Fibroblast of upper back skin (primary cell): ENCODE data around the gene UCP3.

Experiments
- DNase-seq: peaks from one replicate; pipeline ENCODE4 v3.0.0-alpha.2; 2013

UCP3 gene

GRCh38 chr11:73977856-73978519 is 30.9 kb downstream of the UCP3 start:
- no peak for DNase-seq

DNA sequence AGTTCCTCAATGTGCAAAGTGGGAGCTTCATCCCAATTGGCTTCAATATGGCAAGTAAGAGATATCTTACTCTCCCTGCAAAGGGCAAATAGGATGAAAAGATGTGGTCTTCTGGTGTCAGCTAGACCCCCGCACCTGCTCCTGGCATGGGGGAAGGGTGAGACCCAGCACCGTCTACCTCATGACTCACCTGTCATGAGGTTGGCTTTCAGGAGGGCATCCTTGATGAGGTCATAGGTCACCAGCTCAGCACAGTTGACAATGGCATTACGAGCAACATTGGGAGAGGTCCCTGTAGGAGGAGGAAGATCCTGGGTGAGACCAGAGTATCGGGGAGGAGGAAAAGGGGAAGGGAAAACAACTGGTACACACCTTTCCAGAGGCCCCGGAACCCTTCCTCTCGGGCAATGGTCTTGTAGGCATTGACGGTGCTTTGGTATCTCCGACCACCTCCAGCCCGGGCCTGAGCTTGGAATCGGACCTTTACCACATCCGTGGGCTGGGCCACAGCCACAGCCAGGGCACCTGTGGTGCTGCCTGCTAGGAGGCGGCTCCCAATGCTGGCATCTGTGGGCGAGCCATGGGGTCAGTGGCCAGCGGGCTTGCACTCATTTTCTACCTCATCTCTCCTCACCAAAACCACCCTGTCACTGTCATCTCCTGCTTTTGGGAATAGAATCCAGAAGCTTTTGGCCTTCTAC is 32.3 kb downstream of the UCP3 start:
- no peak for DNase-seq

- no peak for DNase-seq
These were observed 33.5 kb downstream of the UCP3 start for GRCh38 chr11:73975479-73975757.

GRCh38 chr11:73974604-73975478 is 34.0 kb downstream of the UCP3 start:
- no peak for DNase-seq

- DNase-seq = no peak
These were observed 36.0 kb downstream of the UCP3 start for GRCh38 chr11:73972620-73973449.

- DNase-seq = no peak
These were observed 36.7 kb downstream of the UCP3 start for GRCh38 chr11:73972187-73972586.

- no peak for DNase-seq
These were observed 37.6 kb downstream of the UCP3 start for GRCh38 chr11:73971175-73971719.

- DNase-seq = no peak
These were observed 38.7 kb downstream of the UCP3 start for GRCh38 chr11:73969991-73970800.

DNA sequence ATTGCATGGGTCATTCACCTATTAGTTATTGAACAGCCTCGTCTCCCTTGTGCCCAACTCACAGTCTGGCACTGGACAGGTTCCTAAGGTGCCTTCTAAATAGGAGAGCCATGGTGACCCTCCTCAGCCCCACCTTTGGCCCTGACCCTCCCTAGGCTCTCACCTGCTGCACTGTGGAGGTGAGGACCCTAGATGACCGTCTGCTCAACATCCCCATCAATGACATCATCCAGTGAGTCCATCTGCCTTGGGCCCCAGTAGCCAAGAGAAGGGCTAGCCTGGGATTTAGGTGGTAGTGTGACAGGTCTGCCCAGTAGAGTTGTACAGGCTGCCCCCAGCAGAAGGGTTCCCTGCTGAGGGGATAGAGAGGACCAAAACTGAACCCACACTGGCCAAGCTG is 39.8 kb downstream of the UCP3 start:
- DNase-seq = no peak

GRCh38 chr11:73968356-73968966 is 40.4 kb downstream of the UCP3 start:
- DNase-seq = no peak

DNA sequence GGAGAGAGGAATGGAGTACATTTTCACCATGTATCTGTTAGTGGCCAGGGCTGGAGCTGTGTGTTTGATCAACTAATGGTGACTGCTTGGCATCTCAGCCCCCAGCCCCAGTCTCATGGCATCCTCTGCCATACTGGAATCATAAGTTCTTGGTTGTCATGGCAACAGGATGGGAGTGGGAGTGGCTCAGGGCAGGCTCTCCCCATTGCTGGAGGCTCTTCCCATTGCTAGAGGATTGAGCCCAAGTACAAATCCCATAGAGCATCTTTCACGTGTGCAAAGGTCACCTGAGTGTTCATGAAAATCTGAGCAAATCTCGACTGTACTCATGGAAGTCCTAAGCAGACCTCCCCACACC is 43.1 kb downstream of the UCP3 start:
- no peak for DNase-seq

DNA sequence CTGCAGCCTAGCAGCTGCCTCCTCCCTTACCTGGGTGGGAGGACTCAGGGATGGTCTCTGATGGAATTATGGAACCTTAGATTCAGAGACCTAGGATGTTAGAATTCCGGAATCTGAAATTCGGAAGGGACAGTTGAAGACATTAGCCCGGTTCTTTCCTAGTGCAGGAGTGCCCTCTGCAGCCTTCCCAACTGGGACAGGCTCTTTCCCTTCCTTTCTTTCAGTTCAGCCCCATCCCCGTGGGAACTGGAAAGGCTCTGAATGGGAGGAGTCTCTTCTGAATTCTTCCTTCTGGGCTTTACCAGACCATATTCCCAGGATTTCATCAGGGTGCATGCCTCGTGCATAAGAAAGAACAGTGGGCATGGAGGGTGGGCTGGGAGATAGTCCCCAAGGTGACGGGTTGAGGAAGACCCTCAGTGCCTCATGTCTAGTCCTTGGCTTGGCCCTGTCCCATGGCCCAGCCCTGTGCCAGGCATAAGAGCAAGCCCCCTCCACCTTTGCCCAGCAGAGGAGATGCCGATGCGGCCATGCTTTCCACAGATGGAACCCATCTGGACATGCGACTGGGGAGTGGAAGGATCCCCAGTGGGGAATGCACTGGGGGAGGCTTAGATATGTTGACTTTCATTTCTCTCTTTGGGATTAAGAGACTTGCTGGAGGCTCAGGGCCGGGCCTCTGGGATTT is 43.7 kb downstream of the UCP3 start:
- peak; percentile 31 for DNase-seq

GRCh38 chr11:73963861-73964260 is 45.0 kb downstream of the UCP3 start:
- no peak for DNase-seq

DNA sequence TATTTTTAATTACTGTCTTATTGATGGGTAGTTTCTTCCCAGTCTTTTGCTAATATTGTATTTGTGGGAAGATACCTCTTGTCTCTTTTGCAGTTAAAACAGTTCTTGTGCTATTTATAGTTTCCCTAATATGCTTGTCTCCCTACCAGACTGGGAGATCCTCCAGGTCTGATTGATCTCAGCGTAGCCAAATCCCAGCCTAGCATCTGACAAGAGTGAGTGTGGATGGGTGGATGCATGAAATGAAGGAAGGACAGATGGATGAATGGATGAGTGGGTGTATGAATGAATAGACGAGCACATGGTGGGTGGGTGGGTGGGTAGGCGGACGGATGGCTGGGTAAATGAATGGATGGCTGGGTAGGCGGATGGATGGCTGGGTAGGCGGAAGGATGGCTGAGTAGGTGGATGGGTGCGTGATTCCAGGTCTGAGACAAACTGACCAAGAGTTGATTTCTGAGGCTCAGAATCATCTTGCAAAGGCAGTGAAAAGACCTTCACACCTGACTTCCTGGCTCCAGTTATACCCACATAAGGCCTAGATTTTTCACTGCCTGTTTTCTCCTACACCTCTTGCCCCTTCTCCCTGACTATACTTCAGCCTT is 46.7 kb downstream of the UCP3 start:
- no peak for DNase-seq

DNA sequence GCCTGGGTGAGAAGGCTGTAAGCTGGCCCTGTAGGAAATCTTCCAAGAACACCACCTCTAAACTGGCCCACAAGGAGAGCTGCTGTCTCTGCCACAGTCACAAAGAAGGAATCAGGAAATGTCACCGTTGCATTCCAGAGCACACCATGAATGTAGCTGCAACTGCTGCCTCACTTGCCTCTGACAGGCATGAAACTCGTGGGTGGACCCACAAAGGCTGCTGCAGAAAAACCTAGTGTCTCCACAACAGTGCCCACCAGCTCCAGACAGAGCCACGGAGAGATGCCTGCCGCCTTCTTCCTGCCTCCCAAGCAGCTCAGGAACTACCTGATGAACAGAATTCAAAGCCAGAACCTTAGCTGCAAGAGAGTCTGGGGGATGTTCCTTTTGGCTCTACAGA is 47.6 kb downstream of the UCP3 start:
- peak; percentile 37 for DNase-seq

DNA sequence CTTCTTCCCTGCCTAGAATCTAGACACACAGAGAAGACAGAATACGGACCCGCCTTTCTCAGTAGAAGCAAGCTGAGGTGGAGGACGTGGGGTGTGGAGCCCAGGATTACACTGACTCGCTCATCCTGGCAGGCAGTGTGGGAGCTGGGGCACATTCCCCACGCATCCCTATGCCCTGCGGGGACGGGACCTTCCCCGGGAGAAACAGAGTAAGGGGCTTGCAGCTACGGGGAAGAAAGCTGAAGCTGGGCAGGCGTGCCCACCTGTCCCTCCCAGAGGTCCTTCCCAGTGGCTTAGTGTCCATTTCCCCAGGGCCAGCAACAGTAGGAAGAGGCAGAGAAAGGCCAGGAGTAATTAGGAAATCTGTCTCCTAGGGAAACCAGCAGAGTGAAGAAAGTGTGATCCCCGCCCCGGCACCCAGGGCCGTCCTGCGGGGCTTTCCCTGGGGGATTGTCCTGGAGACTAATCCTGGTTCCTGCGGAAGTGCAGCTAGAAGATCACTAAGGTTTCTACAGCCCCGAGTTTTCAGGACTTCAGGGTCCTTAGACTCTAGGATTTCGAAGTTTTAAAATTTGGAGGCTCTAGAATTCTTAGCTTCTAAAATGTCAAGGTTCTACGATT is 50.3 kb downstream of the UCP3 start:
- DNase-seq = no peak

DNA sequence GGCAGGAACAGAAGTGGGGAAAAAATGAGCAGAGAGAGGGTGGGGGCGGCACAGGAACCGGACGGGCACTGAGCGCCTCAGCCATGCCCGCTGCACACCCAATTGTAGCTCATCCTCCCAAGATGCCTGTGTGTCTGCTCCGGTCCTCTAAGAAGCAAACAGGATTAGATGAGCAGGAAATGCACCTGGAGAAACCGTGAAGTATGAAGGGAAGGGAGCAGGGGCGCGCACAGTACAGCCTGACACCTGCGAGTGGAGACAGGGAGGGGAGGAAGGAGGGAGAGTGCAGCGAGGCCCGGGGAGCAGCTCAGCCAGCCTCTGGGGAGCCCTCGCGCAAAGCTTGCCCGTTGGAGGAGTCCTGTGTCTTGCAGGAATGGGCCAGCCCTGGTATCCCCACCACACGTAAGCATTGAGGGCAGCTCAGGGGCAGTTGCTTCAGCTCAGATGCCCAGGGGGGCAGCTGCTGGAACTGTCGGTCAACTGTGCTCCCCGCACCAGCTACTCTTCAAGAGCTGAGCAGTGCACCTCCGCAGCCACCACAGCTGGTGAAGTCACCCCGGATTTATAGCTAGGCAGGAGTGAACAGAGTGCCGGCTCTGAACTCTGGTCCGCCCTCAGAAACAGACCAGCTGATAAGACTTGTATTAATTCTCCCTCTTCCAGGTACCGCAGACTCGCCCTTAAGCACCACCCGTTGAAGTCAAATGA is 51.1 kb downstream of the UCP3 start:
- no peak for DNase-seq

DNA sequence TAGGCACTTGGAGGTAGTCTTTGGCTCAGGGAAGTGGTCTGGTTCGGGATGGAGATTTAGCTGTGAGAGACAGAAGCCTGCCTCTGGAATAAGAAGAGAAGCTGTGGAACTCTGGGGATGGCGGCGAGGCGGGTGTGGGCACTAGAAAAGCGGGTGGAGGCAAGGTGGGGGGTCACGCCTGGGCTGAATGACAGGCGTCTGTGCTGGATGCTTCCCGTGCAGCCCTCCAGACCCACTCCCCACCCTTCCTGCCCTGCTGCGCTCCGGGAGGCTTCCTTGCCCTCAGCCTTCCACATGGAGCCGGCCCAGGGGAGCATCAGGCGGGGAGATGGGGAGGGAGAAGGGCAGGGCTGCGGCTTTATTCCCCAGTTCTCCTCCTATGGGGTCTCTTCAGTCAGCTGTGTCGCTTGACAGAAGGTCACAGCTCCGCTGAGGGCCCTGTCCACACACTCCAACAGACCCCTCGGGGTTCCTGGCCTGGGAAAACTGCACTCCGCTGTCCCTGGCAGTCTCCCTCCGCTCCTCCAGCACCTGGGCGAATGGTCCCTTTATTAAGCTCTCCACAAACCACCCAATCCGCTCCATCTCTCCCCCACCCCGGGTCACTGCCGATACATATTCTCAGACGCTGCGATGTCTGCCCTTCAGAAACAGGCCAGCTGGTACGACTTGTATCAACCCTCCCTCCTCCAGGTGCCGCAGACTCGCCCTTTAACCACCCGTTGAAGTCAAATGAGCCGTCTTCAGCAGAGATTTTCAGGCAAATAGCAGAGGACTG is 51.8 kb downstream of the UCP3 start:
- DNase-seq = no peak

DNA sequence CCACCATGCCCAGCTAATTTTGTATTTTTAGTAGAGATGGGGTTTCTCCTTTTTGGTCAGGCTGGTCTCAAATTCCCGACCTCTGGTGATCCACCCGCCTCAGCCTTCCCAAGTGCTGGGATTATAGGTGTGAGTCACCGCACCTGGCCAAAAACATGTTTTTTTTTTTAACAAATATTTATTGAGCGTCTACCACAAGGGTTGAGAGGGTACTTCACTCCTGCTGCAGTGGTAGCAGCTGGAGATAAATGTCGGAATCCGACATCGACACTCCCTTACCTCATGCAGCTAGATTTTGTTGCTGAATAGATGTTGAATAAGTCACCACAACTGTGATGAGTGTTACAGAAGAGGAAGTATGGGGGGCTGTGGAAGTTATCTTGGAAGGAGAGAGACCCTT is 57.1 kb downstream of the UCP3 start:
- no peak for DNase-seq
